H1 (cell line): Measurements from ENCODE around the gene KHSRP. TPM values are rescaled to one million over a fixed set of nuclear protein-coding genes. Genes with fewer than 3 reads are reported as not detected.

Experiments used
- ASH2L ChIP-seq: fragments of 200-600, 300-600 bp; sonication (generic); IDR thresholded peaks from one replicate; pipeline ENCODE4 v1.7.1; 2017; ENCODE audit warnings: low read length
- CHD7 ChIP-seq: fragments of 300-600 bp; sonication (generic); IDR thresholded peaks from 2 replicates; pipeline ENCODE4 v1.7.1; 2012; ENCODE audit warnings: low read length, moderate library complexity, mild to moderate bottlenecking, inconsistent platforms; ENCODE audit not compliant: insufficient replicate concordance
- CTBP2 ChIP-seq: IDR thresholded peaks from 2 replicates; pipeline ENCODE4 v1.7.0; 2011; ENCODE audit warnings: borderline replicate concordance, mild to moderate bottlenecking, moderate library complexity, mixed read lengths, low read length; ENCODE audit not compliant: insufficient read depth, insufficient read length
- JUN ChIP-seq: IDR thresholded peaks from 2 replicates; pipeline ENCODE4 v1.6.1; 2011; ENCODE audit warnings: low read depth, mild to moderate bottlenecking, improper control_type of control experiment, low read length
- JUND ChIP-seq: IDR thresholded peaks from 2 replicates; pipeline ENCODE4 v1.6.1; 2011; ENCODE audit warnings: mild to moderate bottlenecking, improper control_type of control experiment, low read length
- NANOG ChIP-seq: IDR thresholded peaks from 2 replicates; pipeline ENCODE4 v1.6.1; 2011; ENCODE audit warnings: low read length, low read depth, mild to moderate bottlenecking, inconsistent platforms; ENCODE audit not compliant: insufficient read depth, poor library complexity, severe bottlenecking
- SIX5 ChIP-seq: IDR thresholded peaks from 2 replicates; pipeline ENCODE4 v1.6.1; 2011; ENCODE audit warnings: mild to moderate bottlenecking, low read depth, low read length
- TAF1 ChIP-seq: IDR thresholded peaks from 2 replicates; pipeline ENCODE4 v1.6.1; 2011; ENCODE audit warnings: mild to moderate bottlenecking, low read depth, low read length
- polyA plus RNA-seq, 7 experiments: library from polyadenylated mRNA; depleted of rRNA in 3 of 7; stranded (reverse) in 5 of 7; unstranded in 2 of 7; fragments of >200 nt in 5 of 7; fragments of 200-250 nt in 2 of 7; gene quantifications; 1 replicate in 5 of 7; 2 replicates in 1 of 7; 4 replicates in 1 of 7; pipeline versions ENCODE4 v1.2.1 to v1.2.3, GENCODE V29; 2011 to 2013; ENCODE audit warnings: missing spikeins in 2 of 7, mixed read lengths in 2 of 7
- total RNA-seq: library from RNA; stranded (reverse); fragmentation: NEBNext Ultra II Directional; extraction: Animal tissue kit (Norgen Biotek cat#: 25700); gene quantifications from 2 replicates; pipeline ENCODE4 v1.2.1, GENCODE V29; 2021
- TF ChIP-seq, protein P1 (sequence below): IDR thresholded peaks from 2 replicates; pipeline ENCODE4 v1.6.1; 2011; ENCODE audit warnings: low read depth, mild to moderate bottlenecking, low read length; ENCODE audit not compliant: insufficient read depth

KHSRP gene
- total and polyA plus RNA-seq, 2 of the 8 experiments (the other 6 are each of a cell fraction or from before 2014, with no cell fraction given) = 143 to 573 TPM

DNA sequence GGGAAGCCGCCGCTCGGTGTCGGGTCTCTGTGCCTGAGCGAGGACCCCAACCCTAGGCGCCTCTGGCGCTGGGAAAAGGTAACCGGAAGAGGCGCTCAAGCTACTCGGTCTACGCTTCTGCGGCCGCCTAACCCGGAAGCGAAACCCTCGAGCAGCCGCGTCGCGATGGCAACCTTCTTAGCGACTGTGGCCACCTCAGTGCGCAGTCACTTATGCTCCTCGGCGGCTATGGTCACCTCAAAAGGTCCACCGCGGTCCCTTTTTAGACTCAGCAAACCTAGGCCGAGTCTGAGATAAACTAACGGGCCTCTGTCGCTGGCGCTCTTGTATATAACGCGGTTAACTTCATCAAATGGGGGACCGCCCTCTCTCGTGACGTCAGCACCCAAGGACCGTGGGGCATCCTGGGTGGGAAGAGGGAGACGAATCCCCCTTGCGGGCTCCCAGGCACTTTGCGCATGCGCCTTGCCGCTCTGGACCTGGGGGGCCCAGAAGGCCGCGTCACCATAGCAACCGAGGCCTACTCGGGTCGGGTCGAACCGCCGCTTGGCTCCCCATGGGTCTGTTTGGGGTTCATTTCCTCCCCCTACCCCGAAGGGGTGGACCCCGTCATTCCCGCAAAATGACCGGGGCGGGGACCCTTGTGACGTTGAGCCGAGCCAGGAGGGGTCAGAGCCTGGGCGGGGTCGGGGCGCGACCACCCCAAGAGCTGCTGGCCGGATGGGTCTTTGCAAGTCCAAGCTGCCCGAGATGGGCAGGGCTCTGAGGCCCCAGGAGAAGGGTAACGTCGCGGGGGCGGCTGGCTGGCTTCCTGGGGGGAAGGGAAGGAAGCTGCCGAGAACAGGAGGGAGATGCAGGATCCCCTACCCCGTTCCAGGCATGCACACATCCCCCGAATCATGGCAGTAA lies 31.3 kb downstream of the KHSRP start, which contains the start of gene GTF2F1 (continued):
- TF ChIP-seq CHD7 = no peak
- 0 out of 2 replicates have a peak, but pooled peaks have one; percentile 9 for TF ChIP-seq JUND
- TF ChIP-seq, protein P1, sequence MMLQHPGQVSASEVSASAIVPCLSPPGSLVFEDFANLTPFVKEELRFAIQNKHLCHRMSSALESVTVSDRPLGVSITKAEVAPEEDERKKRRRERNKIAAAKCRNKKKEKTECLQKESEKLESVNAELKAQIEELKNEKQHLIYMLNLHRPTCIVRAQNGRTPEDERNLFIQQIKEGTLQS = no peak
- TF ChIP-seq ASH2L = no peak
- no peak for TF ChIP-seq SIX5
- TF ChIP-seq CTBP2 = peak; percentile 72
- TF ChIP-seq TAF1 = peak; percentile 56
- no peak for TF ChIP-seq JUN
- no peak for TF ChIP-seq NANOG
